SK-N-MC (cell line): ENCODE results near the gene FBF1.
"Not testable (repeated sequence)": the region's sequence is repeated elsewhere in the genome, so short reads cannot be mapped to it uniquely, and the experiment has no call there.

Source experiments
- DNase-seq: peaks from one replicate; pipeline ENCODE4 v3.0.0-alpha.2; 2011; ENCODE audit warnings: low read depth, low spot score
- H3K27ac ChIP-seq: fragments of 200-600 bp; sonication (generic); 2 replicates; pipeline ENCODE4 v1.5.1; 2016; ENCODE audit warnings: mixed run types
- H3K36me3 ChIP-seq: fragments of 200-600 bp; sonication (generic); 2 replicates; pipeline ENCODE4 v1.6.1; 2017; ENCODE audit warnings: antibody characterized with exemption, low read length, mixed read lengths; ENCODE audit not compliant: insufficient read depth
- H3K4me3 ChIP-seq: fragments of 200-600 bp; sonication (generic); 2 replicates; pipeline ENCODE4 v1.5.1; 2016
- H3K9ac ChIP-seq: fragments of 200-600 bp; sonication (generic); 2 replicates; pipeline ENCODE4 v1.8.0; 2017; ENCODE audit warnings: mixed run types, mixed read lengths; ENCODE audit not compliant: insufficient read length
- H3K9me3 ChIP-seq: fragments of 200-600 bp; sonication (generic); 2 replicates; pipeline ENCODE4 v1.6.1; 2017; ENCODE audit warnings: low read depth, mild to moderate bottlenecking, antibody characterized with exemption, low read length, moderate library complexity, mixed read lengths
- EZH2 ChIP-seq: fragments of 200-600 bp; sonication (generic); IDR thresholded peaks from one replicate; pipeline ENCODE4 v1.6.1; 2017; ENCODE audit warnings: antibody characterized with exemption
- FOXP2 ChIP-seq: optimal IDR thresholded peaks from 2 replicates; pipeline ENCODE3; 2011; ENCODE audit warnings: mild to moderate bottlenecking, moderate library complexity; ENCODE audit not compliant: insufficient read depth; ENCODE audit errors: extremely low read length, control extremely low read depth
- POLR2AphosphoS5 ChIP-seq: IDR thresholded peaks from 2 replicates; pipeline ENCODE4 v1.6.1; 2012; ENCODE audit warnings: mild to moderate bottlenecking, low read depth, low read length, borderline replicate concordance

FBF1 gene

DNA sequence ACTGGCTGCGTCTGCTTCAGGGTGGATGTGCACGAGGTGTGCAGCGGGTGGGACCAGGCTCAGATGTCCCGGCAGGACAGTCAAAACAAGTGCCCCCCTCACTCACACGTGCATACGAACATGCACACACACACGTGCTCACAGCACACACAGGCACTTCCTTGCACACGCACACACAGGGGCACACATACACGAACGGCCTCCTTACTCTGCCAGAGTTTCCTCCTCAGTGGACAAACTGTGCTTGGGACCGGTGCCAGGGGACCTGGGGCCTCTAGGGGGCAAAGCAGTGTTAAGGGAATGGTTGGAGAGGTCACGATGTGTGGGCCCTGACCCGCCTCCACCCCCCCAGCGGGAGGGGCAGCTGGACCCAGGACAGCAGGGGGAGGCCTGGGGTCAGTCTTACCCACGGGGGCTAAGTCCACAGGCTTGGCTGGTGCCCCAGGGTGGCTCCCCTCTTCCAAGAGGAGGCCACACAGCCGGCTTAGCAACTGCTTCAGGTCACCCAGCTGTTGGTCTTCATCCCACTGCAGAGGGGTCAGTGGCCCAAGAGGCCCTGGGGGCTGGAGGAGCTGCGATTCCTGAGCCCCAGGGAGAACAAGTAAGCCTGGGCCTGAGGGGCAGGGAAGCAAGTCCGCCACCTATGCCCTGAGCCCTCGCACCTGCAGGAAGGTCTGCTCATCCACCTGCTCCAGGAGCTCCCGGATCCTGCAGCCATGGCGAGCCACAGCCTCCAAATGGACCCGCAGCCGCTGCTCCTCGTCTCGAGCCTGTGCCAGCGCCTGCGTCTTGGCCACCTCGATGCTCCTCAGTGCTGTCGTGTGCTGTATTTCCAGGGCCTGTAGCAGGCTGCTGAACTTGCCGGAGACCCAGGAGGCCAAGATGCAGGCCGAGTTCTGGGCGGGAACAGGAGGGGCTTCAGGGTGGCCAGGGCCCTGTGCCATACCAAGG lies 49.0 kb downstream of the FBF1 start:
- Histone ChIP-seq H3K36me3 (no peaks in the 10 kb centered on the region; the same call in 1 of the 2 replicates), H3K9ac (no peak overlapping the region), H3K9me3 (no peaks in the 10 kb centered on the region), H3K4me3 (no peak overlapping the region), H3K27ac (no peak overlapping the region)
- DNase-seq, result no peak
- TF ChIP-seq EZH2, result no peak
- no peak for TF ChIP-seq FOXP2
- TF ChIP-seq POLR2AphosphoS5, result no peak; the same call in 1 of the 2 replicates

DNA sequence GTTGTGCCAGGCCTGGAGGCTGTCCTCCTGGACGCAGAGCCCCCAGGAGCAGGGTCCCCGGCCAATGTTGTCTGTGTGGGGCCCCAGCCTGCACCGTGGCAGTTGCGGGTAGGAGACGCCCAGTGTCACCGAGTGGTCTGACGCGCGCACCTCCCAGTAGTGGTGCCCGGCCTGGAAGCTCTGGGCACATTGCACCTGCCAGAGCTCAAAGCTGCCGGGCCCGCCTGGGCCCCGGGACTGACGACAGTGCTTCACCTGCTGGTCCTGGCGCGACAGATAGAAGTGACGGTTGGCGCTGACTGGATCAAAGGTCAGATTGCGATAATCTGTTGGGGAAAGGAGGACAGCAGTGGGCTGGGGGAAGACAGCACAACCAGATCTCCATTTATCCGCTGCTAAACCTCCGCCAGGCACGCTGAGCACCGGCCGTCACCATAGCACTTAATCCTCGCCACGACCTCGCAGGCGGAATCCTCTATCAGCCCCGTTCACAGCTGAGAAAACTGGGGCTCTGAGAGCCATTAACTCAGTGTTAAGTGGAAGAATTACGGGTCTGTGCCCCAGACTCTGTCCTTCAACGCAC lies 49.7 kb downstream of the FBF1 start:
- no peak overlapping the region for H3K4me3 ChIP-seq
- H3K9me3 ChIP-seq, result no peaks in the 10 kb centered on the region
- TF ChIP-seq FOXP2, result no peak
- TF ChIP-seq POLR2AphosphoS5, result no peak
- no peak for TF ChIP-seq EZH2
- no peaks in the 10 kb centered on the region; the same call in 1 of the 2 replicates for H3K36me3 ChIP-seq
- H3K27ac ChIP-seq, result no peak overlapping the region
- H3K9ac ChIP-seq, result no peak overlapping the region
- no peak for DNase-seq

DNA sequence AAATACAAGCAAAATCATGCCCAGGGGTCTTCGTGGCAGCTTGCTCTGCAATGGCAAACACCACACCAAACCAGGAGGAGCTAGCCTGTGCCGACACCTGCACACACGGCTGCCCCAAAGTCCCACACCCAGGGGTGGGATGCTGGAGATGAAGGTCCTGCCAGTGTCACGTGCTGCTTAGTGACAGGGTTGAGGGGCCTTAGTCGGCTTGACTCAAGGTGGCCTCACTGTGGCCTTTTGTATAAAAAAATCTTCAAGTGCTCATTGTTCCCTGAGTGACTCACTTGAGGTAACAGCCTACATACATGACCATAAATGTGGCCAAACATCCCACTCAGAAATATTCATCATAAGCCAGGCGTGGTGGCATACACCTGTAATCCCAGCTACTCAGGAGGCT lies 51.4 kb downstream of the FBF1 start:
- Histone ChIP-seq H3K4me3 (no peak overlapping the region), H3K9me3 (no peaks in the 10 kb centered on the region), H3K9ac (no peak overlapping the region), H3K27ac (no peak overlapping the region), H3K36me3 (no peaks in the 10 kb centered on the region; the same call in 1 of the 2 replicates)
- DNase-seq, result no peak
- no peak for TF ChIP-seq FOXP2
- no peak for TF ChIP-seq EZH2
- TF ChIP-seq POLR2AphosphoS5, result no peak

DNA sequence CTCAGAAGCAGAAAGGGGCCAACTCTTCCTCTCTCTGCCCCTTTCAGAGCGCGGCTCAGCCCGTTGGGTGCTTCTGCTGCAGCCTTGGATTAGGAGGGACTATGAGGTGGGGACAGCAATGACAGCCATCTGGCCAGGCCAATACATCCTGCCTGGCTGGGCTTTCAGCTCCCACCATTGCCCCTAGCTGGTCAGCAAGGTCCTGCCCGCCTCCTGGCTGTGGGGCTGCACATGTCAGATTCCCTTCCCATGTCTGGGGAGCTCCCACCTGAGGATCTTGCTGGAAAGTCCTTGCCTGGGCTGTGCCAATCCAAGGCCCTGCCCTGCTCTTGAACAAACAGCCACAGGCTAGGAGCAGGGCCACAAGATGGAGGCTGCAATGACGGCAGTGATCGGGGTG lies 52.4 kb downstream of the FBF1 start:
- Histone ChIP-seq H3K9me3 (no peaks in the 10 kb centered on the region), H3K4me3 (no peak overlapping the region), H3K36me3 (no peaks in the 10 kb centered on the region; the same call in 1 of the 2 replicates), H3K27ac (no peak overlapping the region), H3K9ac (no peak overlapping the region)
- no peak for DNase-seq
- TF ChIP-seq EZH2, result no peak
- TF ChIP-seq FOXP2, result no peak
- TF ChIP-seq POLR2AphosphoS5, result no peak; the same call in 1 of the 2 replicates

DNA sequence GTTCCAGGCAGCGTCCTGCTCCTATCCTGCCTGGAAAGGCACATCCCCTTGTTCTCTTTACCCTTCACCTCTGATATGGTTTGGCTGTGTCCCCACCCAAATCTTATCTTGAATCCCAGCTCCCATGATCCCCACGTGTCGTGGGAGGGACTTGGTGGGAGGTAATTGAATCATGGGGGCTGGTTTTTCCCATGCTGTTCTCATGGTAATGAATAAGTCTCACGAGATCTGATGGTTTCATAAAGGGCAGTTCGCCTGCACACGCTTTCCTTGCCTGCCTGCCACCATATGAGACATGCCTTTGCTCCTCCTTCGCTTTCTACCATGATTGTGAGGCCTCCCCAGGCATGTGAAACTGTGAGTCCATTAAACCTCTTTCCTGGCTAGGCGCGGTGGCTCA lies 55.0 kb downstream of the FBF1 start:
- not testable (repeated sequence) for H3K4me3 ChIP-seq, H3K36me3 ChIP-seq, DNase-seq, H3K9me3 ChIP-seq, H3K27ac ChIP-seq, H3K9ac ChIP-seq

DNA sequence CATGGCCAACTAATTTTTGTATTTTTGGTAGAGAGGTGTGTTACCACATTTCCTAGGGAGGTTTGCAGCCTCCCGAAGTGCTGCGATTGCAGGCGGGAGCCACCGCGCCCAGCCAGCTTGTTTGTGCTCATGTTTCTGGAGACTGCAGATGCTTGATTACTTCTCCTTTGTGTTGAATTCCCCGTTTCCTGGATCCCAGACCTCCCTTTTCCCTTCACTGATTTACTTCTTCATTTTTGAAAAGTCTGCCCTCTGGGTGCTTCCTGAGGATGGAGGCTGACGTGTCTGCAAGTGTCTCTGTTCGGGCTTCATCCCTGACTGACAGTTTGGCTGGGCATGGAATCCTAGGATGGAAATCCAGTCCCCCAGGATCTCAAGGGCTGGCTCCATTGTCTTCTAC lies 55.4 kb downstream of the FBF1 start:
- DNase-seq, result no peak
- TF ChIP-seq EZH2 (no peak), POLR2AphosphoS5 (no peak), FOXP2 (no peak)

DNA sequence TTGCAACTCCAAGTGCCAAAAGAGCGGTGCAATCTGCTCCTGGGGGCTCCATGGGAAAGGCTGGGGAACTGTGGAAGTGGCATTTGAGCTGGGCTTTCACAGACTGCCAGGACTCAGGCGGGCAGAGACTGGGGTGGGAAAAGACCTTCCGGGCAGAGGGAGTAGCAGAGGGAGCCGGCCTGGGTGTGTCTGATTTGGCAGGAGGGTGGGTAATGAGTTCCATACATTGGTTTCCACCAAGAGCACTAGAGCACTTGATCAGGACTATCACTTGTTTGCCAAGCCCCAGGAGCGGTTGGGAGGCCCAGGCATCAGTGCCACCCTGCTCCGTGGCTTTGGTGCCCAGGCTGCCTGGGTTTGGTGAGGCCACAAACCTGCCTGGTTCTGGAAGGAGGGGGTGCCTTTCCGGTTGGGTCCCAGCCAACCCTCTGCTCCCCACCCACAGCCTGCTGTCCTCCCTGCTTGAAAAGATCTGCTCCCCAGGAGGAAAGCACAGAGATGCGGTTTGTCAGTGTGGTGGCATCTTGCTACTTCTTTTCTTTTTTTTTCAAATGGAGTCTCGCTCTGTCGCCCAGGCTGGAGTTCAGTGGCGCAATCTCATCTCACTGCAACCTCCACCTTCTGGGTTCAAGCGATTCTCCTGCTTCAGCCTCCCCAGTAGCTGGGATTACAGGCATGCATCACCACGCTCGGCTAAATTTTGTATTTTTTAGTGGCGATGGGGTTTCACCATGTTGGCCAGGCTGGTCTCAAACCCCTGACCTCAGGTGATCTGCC lies 59.0 kb downstream of the FBF1 start:
- Histone ChIP-seq H3K27ac (no peak overlapping the region), H3K4me3 (no peak overlapping the region), H3K36me3 (no peaks in the 10 kb centered on the region), H3K9ac (no peak overlapping the region), H3K9me3 (no peaks in the 10 kb centered on the region)
- DNase-seq, result no peak
- TF ChIP-seq FOXP2, result no peak
- no peak for TF ChIP-seq POLR2AphosphoS5
- no peak for TF ChIP-seq EZH2

More for the DNA sequence above, 55.4 kb downstream of the FBF1 start:
- Histone ChIP-seq H3K9me3 (no peaks in the 10 kb centered on the region), H3K36me3 (no peaks in the 10 kb centered on the region), H3K27ac (no peak overlapping the region), H3K9ac (no peak overlapping the region), H3K4me3 (no peak overlapping the region)

DNA sequence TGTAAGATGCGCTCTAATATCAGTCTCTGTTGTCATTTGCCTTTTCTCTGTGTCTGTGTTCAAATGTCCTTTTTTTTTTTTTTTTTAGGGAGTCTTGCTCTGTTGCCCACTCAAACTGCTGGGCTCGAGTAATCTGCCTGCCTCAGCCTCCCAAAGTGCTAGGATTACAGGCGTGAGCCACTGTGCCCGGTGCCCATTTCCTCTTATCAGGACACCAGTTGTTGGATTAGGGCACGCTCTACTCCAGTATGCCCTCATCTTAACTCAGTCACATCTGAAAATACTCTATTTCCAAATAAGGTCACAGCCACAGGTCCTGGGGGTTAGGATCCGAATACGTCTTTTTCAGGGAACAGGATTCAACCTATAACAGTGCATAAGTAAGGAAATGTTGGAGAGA lies 60.6 kb downstream of the FBF1 start:
- H3K9me3 ChIP-seq, result no peaks in the 10 kb centered on the region
- no peak for TF ChIP-seq FOXP2
- no peak for TF ChIP-seq POLR2AphosphoS5
- TF ChIP-seq EZH2, result no peak
- H3K27ac ChIP-seq, result no peak overlapping the region
- H3K9ac ChIP-seq, result no peak overlapping the region
- no peaks in the 10 kb centered on the region for H3K36me3 ChIP-seq
- DNase-seq, result no peak
- H3K4me3 ChIP-seq, result no peak overlapping the region
